MV-4-11 (cell line): ENCODE results near the gene THSD8.

ENCODE experiments used
- DNase-seq: peaks from one replicate; lab custom pipeline; 2025; lab: John Stamatoyannopoulos, UW

The THSD8 gene

DNA sequence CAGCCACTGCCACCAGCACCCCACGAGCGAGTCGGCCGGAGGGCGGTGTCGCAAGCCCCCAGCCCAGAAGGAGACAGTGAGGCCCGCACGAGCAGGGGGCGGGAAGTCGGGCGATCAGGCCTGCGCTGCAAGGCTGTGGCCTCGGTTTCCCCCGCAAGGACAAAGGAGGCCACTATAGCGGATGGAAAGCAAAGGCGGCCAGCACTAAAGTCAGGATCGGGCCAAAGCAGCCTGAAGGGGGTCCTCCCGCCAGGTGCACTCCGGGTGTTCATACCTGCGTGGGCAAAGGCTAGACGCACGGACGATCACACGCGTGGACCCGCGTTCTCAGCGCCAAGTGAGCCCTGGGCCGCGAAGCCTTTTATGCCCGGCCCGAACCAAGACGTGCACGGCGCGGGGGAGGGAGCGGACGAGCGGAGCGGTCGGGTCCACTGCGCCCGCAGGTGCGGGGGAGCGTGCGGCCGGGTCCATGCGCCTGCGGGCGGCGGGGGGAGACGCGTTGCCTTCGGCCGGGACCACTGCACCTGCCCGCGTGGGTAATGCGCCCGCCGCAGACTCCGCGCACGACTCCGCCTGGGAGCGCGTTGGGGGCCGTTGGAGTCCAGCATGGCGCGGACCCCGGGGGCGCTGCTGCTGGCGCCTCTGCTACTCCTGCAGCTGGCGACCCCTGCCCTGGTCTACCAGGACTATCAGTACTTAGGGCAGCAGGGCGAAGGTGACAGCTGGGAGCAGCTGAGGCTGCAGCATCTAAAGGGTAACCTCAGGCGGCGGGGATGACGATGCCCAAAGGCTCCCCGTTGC, at the start of gene THSD8, which contains the start of gene PRDX2:
THSD8 (plus strand) TSS at position 604 of the 801 bp plus-strand sequence; CDS start at position 607, 3 bp downstream.
PRDX2 (minus strand) TSS at position 335 of the 801 bp plus-strand sequence. CDS start 539 bp downstream, outside the sequence.
- DNase-seq = peak; percentile 75

GRCh38 chr19:12754465-12755196, 47.2 kb upstream of the THSD8 start:
- DNase-seq = no peak

DNA sequence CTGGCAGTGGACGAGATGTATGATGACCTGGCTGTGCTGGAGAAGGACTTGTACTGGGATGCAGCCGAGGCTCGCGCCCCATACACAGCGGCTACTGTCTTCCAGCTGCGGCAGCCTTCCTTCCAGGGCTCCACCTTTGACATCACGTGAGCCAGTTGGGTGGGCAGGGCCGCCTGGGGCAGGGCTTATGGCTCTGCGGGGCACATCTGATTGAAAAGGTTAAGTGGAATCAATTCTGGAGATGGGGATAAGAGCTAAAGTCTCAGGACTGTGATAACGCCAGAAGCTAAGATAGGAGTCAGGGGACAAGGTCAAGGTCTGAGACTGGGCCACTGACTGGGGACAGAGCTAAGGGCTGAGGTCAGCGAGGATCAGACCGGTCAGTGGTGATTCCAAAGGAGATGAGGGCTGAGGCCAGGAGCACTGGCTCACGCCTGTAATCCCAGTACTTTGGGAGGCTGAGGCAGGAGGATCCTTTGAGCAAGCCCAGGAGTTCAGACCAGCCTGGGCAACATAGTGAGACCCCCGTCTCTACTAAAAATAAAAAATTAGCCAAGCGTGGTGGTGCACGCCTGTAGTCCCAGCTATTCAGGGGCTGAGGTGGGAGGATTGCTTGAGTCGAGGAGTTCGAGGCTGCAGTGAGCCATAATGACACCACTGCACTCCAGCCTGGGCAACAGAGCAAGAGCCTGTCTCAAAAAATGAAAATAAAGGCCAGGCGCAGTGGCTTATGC, 45.6 kb upstream of the THSD8 start:
- DNase-seq = no peak

GRCh38 chr19:12757544-12758274, 44.2 kb upstream of the THSD8 start:
- peak; percentile 61 for DNase-seq

DNA sequence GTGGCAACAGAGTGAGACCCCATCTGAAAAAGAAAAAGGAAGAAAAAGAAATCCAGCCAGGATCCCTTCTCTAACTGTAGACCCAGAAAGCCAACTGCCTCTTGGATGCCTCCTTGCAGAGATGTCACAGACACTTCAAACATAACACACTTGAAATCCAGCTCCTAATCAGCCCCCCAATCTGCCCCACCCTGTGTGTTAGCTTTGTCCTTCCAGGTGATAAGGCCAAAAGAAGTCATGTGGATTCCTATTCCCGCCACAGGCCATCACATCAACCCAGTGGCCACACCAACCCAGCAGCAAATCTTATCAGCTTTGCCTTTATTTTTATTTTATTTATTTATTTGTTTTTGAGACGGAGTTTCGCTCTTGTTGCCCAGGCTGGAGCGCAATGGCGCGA, 42.2 kb upstream of the THSD8 start:
- no peak for DNase-seq

- no peak for DNase-seq
Observed at GRCh38 chr19:12763100-12763499, 38.8 kb upstream of the THSD8 start.

- DNase-seq = no peak
Observed at GRCh38 chr19:12764698-12765097, 37.2 kb upstream of the THSD8 start.

DNA sequence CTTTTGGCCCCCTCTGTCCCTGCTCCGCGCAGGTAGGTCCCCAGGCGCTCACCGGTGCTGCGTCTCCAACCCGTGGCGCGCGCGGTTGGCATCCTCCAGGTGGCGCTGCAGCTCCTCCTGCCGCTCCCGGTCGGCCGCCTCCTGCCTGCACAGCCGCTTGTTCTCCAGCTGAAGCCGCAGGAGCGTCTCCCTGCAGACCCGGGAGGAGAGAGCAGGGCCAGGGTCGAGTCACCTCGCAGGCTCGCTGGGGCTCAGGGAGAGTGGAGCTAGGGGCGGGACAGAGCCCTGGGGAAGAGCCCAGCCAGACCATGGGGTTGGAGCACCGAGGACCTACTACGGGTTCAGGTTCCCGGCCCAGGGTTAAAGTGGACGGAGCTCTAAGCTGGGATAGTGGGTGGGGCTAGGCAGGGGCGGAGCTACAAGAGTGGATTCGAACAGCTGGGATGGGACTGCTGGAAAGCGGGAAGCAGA, 35.8 kb upstream of the THSD8 start:
- no peak for DNase-seq

- DNase-seq = no peak
Observed at GRCh38 chr19:12767150-12767549, 34.7 kb upstream of the THSD8 start.

GRCh38 chr19:12767666-12768065, 34.2 kb upstream of the THSD8 start:
- no peak for DNase-seq

- DNase-seq = no peak
Observed at GRCh38 chr19:12769689-12770088, 32.2 kb upstream of the THSD8 start.

- no peak for DNase-seq
Observed at GRCh38 chr19:12770922-12771321, 30.9 kb upstream of the THSD8 start.

- no peak for DNase-seq
Observed at GRCh38 chr19:12772323-12772722, 29.5 kb upstream of the THSD8 start.

DNA sequence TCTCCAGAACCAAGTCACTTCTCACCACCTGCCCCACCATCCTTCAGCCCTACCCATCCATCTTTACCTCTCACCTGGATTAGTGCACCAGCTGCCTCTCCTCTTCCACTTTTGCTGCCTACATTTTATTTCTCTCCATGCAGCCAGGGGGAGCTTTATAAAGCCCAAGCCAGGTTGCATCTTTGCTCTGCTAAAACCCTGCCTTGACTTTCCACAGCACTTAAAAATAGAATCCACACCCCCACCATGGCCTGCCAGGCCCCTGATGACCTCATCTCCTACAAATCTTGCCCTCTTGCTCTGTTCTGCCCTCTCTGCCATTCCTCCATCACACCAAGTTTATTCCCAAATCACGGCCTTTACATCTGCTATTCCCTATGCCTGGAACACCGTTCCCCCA, 28.3 kb upstream of the THSD8 start:
- DNase-seq = peak; percentile 56

- no peak for DNase-seq
Observed at GRCh38 chr19:12774588-12775555, 27.0 kb upstream of the THSD8 start, which contains the start of gene HOOK2. TSS of gene HOOK2 (minus strand) at chr19:12775552. CDS start at chr19:12775449, 103 bp downstream.

GRCh38 chr19:12777217-12778016, 24.5 kb upstream of the THSD8 start:
- peak; percentile 73 for DNase-seq

DNA sequence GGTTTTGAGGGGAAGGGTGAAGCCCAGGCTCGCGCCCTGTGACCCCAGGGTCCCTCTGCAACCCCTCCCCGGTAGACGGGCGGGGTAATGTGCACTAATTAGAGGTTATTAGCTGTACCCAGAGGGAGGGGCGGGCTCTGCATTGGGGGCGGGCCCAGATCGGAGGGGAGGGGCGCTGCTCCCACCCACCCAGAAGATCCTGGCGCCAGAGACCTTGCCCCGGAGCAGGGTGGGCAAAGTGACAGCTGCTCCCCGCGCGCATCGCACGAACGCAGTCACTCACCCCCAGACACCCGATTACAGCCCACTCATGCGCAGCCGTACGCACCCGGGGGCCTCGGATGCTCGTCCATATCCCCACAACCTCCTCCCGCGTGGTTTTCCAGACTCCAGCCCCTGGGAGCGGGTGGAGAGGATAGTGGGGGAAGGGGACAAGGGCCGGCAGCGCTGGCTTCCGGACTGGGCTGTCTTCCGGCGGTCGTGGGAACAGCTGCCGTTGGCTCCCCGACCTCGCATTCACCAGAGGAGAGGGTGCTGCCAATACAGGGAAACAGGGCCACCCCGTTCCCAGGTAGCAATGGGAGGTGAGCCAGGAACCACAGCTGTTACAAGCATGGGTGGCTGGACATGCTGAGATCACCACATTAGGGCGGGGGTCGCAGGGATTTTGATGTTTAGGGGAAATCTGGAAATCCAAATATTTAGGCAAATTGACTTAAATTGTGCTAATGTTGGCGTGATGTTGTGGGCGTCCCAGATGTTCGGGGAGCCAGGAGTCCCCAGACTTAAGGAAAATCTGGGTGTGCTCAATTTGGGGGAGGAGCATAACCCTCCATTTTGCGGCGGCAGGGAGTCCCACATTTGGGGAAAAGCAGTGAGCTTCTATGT, 23.6 kb upstream of the THSD8 start:
- DNase-seq = peak; percentile 64

GRCh38 chr19:12778905-12779161, 23.0 kb upstream of the THSD8 start:
- no peak for DNase-seq
